Lower leg skin (tissue), 4 donors: ENCODE results near the gene GAS7. TPM values are rescaled to one million over a fixed set of nuclear protein-coding genes. Genes with fewer than 3 reads are reported as not detected.

Experiments
- DNase-seq, 2 donors: peaks; one replicate each; pipeline ENCODE4 v3.0.0-alpha.2; 2019; ENCODE audit warnings: low spot score in 2 of 2
- H3K4me3 ChIP-seq: fragments of 200-600 bp; sonication (generic); 2 replicates; pipeline ENCODE4 v1.5.1; 2017; ENCODE audit warnings: mild to moderate bottlenecking, low read depth; ENCODE audit not compliant: poor library complexity, severe bottlenecking
- POLR2A ChIP-seq, 2 donors: fragments of 450-650 bp; IDR thresholded peaks; one replicate each; pipeline ENCODE4 v1.6.1; 2016 to 2017; ENCODE audit warnings: antibody characterized with exemption in 2 of 2, mild to moderate bottlenecking in 1 of 2, moderate library complexity in 1 of 2
- WGBS, 2 donors: methylation state at CpG; one replicate each; pipeline ENCODE4 v1.1.5; 2018; 5-methylcytosine and 5-hydroxymethylcytosine counted together
- intact Hi-C: fragments of 100-400 bp; cut with DNase I; formaldehyde crosslinking; loops from one replicate; pipeline ENCODE4 v1.15.0; 2023; ENCODE audit warnings: low total_unique reads
- total RNA-seq, 4 donors: library from RNA; depleted of rRNA; stranded (reverse); fragments of >200 nt; gene quantifications; one replicate each; pipeline ENCODE4 v1.1.0, GENCODE V29; 2016
- TF ChIP-seq, protein P1 (sequence below), 3 donors: fragments of 450-650 bp; IDR thresholded peaks; one replicate each; pipeline ENCODE4 v1.5.1; 2016; ENCODE audit warnings: antibody characterized with exemption in 3 of 3, mild to moderate bottlenecking in 3 of 3, moderate library complexity in 2 of 3

Gene GAS7
- total RNA-seq, 4 donors from 2014 or later, result 97.8 to 148 (median 117) TPM

DNA sequence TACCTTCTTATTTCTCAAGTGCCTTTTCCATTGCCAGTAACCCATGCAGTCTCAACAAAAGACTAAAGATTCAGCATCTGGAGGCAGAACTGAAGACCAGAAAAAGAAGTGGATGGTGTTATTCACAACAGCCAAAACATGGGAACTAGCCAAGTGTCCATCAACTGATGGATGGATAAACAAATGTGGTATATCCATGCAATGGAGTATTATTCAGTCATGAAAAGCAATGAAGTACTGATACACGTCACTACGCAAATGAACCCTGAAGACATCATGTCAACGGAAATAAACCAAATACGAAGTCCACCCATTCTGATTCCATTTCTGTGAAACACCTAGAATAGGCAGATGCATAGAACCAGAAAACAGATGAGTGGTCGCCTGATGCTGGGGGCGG lies 25.6 kb downstream of the GAS7 start:
- no peak overlapping the region for H3K4me3 ChIP-seq
- no peak for DNase-seq
- intact Hi-C loops, result no loop called here
- TF ChIP-seq, protein P1, sequence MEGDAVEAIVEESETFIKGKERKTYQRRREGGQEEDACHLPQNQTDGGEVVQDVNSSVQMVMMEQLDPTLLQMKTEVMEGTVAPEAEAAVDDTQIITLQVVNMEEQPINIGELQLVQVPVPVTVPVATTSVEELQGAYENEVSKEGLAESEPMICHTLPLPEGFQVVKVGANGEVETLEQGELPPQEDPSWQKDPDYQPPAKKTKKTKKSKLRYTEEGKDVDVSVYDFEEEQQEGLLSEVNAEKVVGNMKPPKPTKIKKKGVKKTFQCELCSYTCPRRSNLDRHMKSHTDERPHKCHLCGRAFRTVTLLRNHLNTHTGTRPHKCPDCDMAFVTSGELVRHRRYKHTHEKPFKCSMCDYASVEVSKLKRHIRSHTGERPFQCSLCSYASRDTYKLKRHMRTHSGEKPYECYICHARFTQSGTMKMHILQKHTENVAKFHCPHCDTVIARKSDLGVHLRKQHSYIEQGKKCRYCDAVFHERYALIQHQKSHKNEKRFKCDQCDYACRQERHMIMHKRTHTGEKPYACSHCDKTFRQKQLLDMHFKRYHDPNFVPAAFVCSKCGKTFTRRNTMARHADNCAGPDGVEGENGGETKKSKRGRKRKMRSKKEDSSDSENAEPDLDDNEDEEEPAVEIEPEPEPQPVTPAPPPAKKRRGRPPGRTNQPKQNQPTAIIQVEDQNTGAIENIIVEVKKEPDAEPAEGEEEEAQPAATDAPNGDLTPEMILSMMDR (IDR thresholded peaks at IDR 0.05), result no peak
- no peak for TF ChIP-seq POLR2A (IDR thresholded peaks at IDR 0.05)
- 95 to 97% methylated on average over 6 of the region's 6 CpGs for WGBS, 2 donors

DNA sequence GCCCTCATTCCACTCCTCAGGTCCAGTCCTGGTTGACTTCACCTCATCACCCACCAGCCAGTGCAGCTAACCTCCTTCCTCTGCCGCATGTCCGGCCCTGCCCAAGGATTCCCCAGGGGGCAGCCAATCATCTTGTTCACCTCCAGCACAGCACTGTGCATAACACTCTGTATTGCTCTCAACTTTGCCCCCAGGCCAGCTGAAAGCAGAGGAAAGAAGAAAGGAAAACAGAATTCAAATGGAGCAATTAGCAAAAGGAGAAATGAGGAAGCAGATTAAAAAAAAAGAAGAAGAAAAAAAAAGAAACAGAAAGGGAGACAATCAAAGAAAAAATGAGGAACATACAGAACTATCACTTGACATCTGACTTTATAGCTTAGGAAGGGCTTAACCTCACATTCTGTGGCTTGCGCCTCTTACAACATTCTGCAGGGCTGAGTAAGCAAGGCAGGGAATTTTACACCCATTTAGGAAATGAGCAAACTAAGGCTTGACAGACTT lies 26.1 kb downstream of the GAS7 start:
- TF ChIP-seq, protein P1 (IDR thresholded peaks at IDR 0.05), result no peak
- TF ChIP-seq POLR2A (IDR thresholded peaks at IDR 0.05), result no peak
- H3K4me3 ChIP-seq, result no peak overlapping the region
- intact Hi-C loops, result no loop called here
- 31 to 58% methylated on average over 3 of the region's 3 CpGs for WGBS, 2 donors
- DNase-seq, result no peak

DNA sequence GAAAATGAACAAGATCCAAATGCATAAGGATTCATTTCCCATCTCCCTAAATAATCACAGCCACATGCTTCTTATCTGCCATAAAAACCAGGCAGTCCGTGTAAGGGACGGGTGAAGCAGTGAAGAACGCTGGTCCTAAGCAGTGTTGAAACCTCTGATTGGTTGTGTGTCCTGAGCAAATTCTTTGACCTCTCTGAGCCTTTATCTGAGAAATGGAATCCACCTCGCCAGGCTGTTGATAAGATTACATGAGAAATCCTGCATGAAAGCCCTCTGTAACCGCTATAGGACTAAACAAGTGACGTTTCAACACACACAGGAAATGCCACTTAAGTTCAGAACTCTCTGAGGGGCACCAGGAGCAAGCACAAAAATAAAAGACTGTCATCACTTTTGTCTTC lies 26.8 kb downstream of the GAS7 start:
- intact Hi-C loops, result no loop called here
- WGBS, 2 donors, result 35 to 56% methylated on average over 6 of the region's 6 CpGs

DNA sequence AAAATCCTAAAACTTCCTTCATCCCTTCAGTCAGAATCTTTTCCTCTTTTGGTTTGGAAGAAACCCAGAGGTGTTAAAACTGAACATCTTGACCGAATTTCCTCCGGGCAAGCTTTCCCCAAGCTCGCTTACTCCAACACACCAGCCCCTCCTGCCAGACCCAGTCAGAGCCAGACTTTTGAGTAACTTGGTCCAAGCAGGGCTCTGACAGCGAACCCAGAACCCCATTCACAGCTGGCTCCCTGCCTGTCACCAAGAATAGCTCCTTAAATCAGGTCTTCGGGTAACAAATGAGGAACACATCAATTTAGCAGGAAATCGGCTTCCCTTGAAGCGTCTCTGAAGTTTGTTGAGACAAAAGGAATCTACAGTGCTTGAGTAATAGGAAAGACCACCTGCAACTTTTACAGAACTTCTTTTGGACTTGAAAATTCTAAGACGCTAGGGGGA lies 27.3 kb downstream of the GAS7 start:
- intact Hi-C loops, result no loop called here
- H3K4me3 ChIP-seq, result no peak overlapping the region
- WGBS, 2 donors, result 36 to 47% methylated on average over 8 of the region's 8 CpGs
- TF ChIP-seq, protein P1 (IDR thresholded peaks at IDR 0.05), result no peak
- no peak for TF ChIP-seq POLR2A (IDR thresholded peaks at IDR 0.05)
- DNase-seq, result peak; percentile 31 to 89

More for the DNA sequence above, 26.8 kb downstream of the GAS7 start:
- no peak for TF ChIP-seq POLR2A (IDR thresholded peaks at IDR 0.05)
- TF ChIP-seq, protein P1 (IDR thresholded peaks at IDR 0.05), result no peak
- H3K4me3 ChIP-seq, result no peak overlapping the region
- no peak for DNase-seq

DNA sequence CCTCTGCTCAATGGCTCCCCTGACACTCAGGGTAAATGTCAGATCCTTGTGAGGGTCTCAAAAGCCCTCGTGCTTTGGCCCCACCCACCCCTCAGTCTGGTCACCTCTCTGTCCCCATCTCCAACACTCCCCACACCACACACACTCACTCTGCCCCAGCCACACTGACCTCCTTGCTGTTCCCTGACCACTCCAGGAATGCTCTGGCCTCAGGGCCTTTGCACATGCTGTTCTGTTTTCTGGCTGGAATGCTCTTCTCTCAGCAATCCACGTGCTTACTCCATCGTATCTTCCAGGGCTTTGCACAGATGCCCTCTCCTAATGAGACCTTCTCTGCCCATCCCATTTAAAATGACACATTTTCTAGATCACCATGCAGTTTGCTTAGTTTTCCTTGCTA lies 28.2 kb downstream of the GAS7 start:
- 67 to 83% methylated on average over 3 of the region's 3 CpGs for WGBS, 2 donors
- no peak for DNase-seq
- intact Hi-C loops, result no loop called here
- TF ChIP-seq, protein P1 (IDR thresholded peaks at IDR 0.05), result no peak
- TF ChIP-seq POLR2A (IDR thresholded peaks at IDR 0.05), result no peak
- no peak overlapping the region for H3K4me3 ChIP-seq

DNA sequence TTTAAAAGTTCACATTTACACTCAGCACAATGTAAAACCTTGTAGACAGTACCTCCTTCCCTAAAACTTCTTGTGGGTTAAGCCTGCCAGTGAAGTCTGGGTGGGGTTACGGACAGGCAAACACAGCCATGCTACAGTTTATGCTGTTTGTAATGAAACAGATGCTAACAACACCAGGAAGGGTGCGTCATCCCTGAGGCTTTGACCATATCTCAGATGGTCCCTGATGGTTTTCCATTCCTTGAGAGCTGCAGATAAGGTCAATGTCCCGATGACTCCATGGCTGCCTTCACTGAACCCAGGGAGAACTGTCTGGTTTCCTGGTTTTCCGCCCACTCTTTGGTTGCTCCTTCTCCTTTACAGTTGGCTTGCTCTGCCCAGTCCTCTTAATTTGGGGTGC lies 29.1 kb downstream of the GAS7 start:
- WGBS, 2 donors, result 78% methylated on average over 4 of the region's 4 CpGs
- H3K4me3 ChIP-seq, result no peak overlapping the region
- DNase-seq, result no peak
- TF ChIP-seq, protein P1 (IDR thresholded peaks at IDR 0.05), result no peak
- TF ChIP-seq POLR2A (IDR thresholded peaks at IDR 0.05), result no peak
- intact Hi-C loops, result no loop called here
